M059J (cell line): Measurements from ENCODE around the gene CCT4. TPM values are rescaled to one million over a fixed set of nuclear protein-coding genes. Genes with fewer than 3 reads are reported as not detected.
"Not testable (repeated sequence)": the region's sequence is repeated elsewhere in the genome, so short reads cannot be mapped to it uniquely, and the experiment has no call there.

Experiments
- DNase-seq: peaks from one replicate; pipeline ENCODE4 v3.0.0-alpha.2; 2012; ENCODE audit warnings: low read depth
- total RNA-seq: library from RNA; depleted of rRNA; stranded (reverse); fragments of >200 nt; shearing (Covaris generic); gene quantifications from 2 replicates; pipeline ENCODE4 v1.2.3, GENCODE V29; 2014

The CCT4 gene
- total RNA-seq, 1 experiment from 2014 or later: 248 TPM

DNA sequence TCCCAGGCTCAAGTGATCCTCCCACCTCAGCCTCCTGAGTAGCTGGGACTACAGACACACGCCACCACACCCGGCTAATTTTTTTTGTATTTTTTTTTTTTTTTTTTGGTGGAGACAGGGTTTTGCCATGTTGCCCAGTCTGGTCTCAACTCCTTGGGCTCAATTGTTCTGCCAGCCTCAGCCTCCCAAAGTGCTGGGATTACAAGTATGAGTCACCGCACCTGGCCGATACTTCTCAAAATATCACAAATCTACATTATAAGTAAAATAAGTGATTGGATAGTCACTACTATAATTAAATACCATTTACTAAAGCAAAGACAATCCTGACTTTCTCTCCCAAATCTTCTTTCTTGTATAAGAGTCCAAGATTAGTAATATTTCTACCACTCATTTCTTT lies 9.1 kb downstream of the CCT4 start:
- not testable (repeated sequence) for DNase-seq

DNA sequence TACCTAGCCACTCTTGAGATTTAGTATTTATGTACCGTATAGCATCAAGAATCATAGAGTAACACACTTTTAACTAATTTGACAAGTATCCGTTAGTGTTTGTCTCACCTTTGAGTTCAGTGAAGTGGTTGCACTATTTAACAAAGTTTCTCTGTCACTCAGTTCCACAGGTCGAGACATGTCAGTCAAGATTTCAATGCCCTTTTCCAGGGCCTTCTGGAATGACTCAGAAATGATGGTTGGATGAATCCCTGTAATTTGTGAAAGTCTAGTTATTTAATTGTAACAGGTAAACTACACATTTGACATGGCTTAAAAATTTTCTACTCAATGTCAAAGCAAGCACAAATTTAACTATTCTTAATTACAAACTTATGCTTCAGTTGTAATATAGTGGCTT lies 9.7 kb downstream of the CCT4 start:
- no peak for DNase-seq

GRCh38 chr2:61877571-61878245 lies 10.7 kb downstream of the CCT4 start:
- no peak for DNase-seq

DNA sequence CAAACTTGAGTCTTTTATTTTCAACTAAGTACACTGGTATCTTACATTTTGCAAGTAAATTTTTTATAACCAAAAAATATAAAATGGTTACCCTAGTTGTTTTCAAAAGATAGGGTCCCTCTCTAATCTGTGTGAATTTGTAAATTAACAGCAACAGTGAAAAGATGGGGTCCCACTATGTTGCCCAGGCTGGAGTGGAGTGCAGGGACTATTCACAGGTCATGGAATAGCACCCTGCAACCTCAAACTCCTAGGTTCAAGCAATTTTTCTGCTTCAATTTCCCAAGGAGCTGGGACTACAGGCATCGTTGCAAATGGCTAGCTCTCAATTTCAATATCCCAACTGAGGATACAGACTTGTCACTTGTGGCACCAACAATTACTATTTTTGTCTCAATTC lies 12.1 kb downstream of the CCT4 start:
- no peak for DNase-seq

DNA sequence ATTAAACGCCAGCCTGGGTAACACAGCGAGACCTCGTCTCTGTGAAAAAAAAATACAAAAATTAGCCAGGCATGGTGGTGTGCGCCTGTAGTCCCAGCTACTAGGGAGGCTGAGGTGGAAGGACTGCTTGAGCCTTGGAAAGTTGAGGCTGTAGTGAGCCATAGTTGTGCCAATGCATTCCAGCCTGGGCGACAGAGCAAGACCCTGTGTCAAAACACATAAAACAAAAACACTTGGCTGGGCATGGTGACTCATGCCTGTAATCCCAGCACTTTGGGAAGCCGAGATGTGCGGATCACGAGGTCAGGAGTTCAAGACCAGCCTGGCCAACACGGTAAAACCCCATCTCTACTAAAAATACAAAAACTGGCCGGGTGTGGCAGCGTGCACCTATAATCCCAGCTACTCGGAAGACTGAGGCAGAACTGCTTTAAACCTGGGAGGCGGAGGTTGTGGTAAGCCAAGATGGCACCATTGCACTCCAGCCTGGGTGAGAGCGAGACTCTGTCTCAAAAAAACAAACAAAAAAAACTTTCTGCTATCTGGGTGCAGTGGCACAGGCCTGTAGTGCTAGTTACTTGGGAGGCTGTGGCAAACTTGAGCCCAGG lies 21.9 kb downstream of the CCT4 start:
- peak; percentile 17 for DNase-seq

GRCh38 chr2:61862085-61862484 lies 26.4 kb downstream of the CCT4 start:
- DNase-seq: no peak

- no peak for DNase-seq
Observed at GRCh38 chr2:61857224-61857623, 31.2 kb downstream of the CCT4 start.

DNA sequence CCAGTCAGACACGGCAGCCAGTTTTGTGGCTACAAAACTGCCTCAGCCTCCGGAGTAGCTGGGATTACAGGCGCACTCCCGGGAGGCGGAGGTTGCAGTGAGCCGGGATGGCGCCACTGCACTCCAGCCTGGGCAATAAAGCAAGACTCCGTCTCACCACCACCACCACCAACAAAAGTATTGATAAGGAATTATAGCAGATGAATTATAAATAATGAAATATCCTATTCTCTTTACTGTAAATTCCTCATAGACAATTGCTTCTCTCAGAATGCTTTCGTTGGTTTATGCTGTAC lies 33.2 kb downstream of the CCT4 start:
- DNase-seq: no peak

GRCh38 chr2:61854564-61855317 lies 33.7 kb downstream of the CCT4 start:
- DNase-seq: peak; percentile 96

- DNase-seq: peak; percentile 82
Observed at GRCh38 chr2:61853847-61854563, 34.5 kb downstream of the CCT4 start, which contains the start of gene FAM161A. FAM161A (minus strand) TSS chr2:61854060; CDS start chr2:61854041, 19 bp downstream.

- peak; percentile 58 for DNase-seq
Observed at GRCh38 chr2:61853086-61853846, 35.2 kb downstream of the CCT4 start.

- not testable (repeated sequence) for DNase-seq
Observed at GRCh38 chr2:61851270-61851669, 37.2 kb downstream of the CCT4 start.

DNA sequence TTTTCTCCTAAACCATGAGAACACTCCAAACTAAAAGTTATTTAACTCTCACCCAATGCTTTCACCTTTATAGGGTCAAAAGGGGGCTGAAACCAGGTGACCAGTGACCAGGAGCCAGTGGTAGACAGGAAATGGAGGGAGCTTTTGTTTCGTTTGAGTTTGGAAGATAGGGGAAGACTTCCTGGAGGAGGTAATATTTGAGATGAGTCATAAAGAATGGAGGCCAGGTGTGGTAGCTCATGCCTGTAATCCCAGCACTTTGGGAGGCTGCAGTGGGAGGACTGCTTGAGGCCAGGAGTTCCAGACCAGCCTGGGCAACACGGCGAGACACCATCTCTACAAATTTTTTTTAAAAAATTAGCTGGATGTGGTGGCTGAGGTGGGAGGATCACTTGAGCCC lies 43.1 kb downstream of the CCT4 start:
- DNase-seq: no peak

GRCh38 chr2:61841286-61841685 lies 47.2 kb downstream of the CCT4 start:
- no peak for DNase-seq

DNA sequence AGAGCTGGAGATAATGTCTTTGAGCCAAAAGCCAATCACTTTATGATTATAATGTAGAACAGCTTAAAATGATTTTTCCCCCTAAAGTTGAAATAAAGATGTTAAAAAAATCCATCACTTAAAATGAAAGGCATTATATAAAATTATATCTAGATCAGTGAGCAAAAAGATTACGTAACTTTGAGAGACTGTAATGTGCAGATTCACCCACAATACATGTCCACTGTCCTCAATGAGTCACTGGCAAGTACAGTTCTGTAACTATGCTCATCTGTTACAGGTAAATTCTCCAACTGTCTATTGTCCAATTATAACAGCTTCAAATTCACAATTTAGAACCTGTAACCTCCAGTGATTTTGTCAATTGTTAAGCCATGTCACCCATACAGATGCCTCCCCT lies 53.6 kb downstream of the CCT4 start:
- peak; percentile 6 for DNase-seq

DNA sequence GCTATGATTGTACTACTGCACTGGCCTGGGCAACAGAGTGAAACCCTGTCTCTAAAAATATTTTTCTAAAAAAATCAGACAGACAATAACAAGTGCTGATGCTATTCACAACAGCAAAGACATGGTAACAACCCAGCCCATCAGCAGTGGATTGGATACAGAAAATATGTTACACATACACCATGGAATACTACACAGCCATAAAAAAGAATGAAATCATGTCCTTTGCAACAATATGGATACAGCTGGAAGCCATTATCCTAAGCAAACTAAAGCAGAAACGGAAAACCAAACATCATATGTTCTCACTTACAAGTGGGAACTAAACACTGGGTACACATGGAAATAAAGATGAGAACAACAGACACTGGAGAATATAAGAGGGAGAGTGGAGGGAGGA lies 54.5 kb downstream of the CCT4 start:
- no peak for DNase-seq

GRCh38 chr2:61832183-61832841 lies 56.1 kb downstream of the CCT4 start:
- DNase-seq: no peak

DNA sequence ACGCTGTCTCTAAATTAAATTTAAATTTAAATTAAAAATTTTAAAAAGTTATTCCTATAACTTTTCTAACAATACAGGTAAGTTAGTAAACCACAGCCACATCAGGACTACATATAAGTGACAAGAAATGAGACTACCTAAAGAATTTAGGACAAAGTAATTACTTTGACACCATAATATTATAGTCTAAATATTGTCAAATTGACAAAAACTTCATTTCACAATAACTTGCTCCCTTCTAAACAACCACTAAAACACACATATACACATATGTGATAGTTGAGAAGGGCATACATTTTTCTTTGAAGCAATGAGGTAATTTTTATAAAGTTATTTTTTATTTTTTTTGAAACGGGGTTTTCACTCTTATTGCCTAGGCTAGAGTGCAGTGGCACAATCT lies 66.2 kb downstream of the CCT4 start:
- DNase-seq: no peak
